Right lobe of liver (tissue), 4 donors: Measurements from ENCODE around the gene PRAMEF2.

Source experiments
- CTCF ChIP-seq, 4 donors: fragments of 200-600 bp in 3 of 4; fragments of 450-650 bp in 1 of 4; IDR thresholded peaks; one replicate each; pipeline versions ENCODE4 v1.5.1 to v1.8.0; 2016 to 2022; ENCODE audit warnings: antibody characterized with exemption in 4 of 4, mild to moderate bottlenecking in 2 of 4
- POLR2A ChIP-seq: fragments of 450-650 bp; IDR thresholded peaks from one replicate; pipeline ENCODE4 v1.6.1; 2017; ENCODE audit warnings: antibody characterized with exemption, mild to moderate bottlenecking
- donor health status: DM: no; HTN: no; CAD: no.
- donor health status: DM: no; HTN: no; CAD: no.
- donor health status: DM: no; HTN: yes; CAD: no.

- TF ChIP-seq CTCF (IDR thresholded peaks at IDR 0.05) (no peak), POLR2A (no peak)
These were observed 5.1 kb upstream of the PRAMEF2 start for GRCh38 chr1:12851779-12852178.
